ENCODE results near the gene SLC6A6.
A peak's percentile ranks its signal among the peaks of the same experiment; 100 is the strongest.

SLC6A6 gene

DNA sequence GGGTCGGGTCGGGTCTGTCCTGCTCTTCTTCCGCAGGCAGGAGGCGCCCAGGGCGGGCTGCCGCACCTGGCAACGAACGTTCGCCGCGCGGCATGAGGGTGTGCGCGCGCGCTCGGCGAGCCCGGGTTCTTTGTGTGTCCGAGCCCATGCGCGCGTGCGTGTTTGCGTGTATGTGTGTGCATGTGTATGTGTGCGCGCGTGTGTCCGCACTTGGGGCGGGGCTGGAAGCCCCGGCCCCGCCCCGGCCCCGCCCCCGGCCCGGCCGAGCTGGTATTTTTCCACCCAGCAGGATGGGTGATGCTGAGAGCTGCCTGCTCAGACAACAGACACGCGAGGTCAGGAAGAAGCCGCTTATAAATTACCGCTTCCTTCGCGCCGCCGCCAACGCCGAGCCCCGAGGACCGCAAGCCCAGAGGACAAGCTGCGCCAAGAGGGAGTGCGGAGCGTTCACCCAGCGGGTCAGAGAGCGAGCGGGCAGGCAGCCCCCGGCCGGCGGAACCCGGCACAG, at the start of gene SLC6A6:
Gene SLC6A6, plus strand, starts transcription at position 303 of the 508 bp plus-strand sequence. CDS start 41,029 bp downstream, outside the sequence.
- DNase-seq (ENCODE audit: low spot score) = peak; percentile 36

- no peak for DNase-seq (ENCODE audit: low spot score)
Observed at GRCh38 chr3:14353502-14353901, 48.9 kb upstream of the SLC6A6 start.

DNA sequence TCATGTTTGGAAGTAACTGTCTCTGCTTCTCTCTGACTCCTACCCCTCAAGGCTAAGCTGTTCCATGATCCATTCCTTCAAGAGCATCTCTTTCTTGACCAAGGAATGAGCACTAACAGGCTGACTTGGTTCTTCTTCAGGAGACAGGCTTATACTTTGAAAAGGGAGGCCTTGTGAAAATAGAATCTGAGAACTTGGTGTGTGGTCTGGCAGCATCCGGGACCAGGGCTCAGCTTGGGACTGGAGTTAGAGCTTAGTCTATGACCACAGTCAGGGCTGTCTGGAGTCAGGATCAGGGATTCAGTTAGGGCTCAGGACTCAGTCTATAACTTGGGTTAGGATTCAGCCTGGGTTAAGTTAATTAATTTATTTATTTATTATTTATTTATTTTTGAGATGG, 44.9 kb upstream of the SLC6A6 start:
- no peak for DNase-seq (ENCODE audit: low spot score)

GRCh38 chr3:14358426-14359211, 43.8 kb upstream of the SLC6A6 start:
- no peak for DNase-seq (ENCODE audit: low spot score)

DNA sequence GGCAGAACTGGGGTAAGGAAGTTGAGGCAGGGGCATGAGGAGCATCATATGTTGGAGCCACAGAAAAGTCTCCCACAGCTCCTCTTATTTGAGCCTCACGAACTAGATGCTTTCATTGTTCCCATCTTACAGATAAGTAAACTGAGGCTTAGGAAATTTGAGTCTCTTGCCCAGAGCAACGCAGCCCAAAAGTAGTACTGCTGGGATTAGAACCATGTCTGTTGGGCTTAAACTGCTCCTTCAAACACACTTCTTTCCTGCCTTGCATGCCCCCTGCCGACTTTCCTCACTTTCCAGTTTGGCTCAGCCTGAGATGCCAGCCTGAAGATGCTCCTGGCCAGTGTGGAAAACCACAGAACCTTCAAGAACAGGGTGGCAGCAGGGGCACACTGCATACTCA, 43.1 kb upstream of the SLC6A6 start:
- no peak for DNase-seq (ENCODE audit: low spot score)

- no peak for DNase-seq (ENCODE audit: low spot score)
Observed at GRCh38 chr3:14360123-14360881, 42.1 kb upstream of the SLC6A6 start.

GRCh38 chr3:14361068-14361677, 41.2 kb upstream of the SLC6A6 start:
- no peak for DNase-seq (ENCODE audit: low spot score)

- DNase-seq (ENCODE audit: low spot score) = no peak
Observed at GRCh38 chr3:14362890-14363289, 39.5 kb upstream of the SLC6A6 start.

- DNase-seq (ENCODE audit: low spot score) = no peak
Observed at GRCh38 chr3:14363379-14363778, 39.0 kb upstream of the SLC6A6 start.

DNA sequence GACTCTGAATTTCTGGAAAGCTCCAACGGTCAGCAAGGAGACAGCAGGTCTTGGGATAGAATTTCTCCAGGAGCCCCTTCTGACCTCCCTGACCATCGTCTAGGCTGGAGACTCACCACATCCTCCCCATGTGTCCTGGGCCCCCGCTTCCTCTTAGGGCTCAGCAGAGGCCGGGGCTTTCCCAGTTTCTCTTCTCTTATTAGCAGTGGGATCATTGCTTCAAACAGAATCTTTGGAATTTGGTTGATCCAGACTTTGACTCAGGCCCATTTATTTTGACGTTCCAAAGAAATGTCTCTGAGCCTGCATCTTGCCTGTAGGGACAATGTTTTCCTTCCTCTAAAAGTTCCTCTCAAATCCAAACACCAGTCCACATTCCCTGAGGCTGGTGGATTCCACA, 38.4 kb upstream of the SLC6A6 start:
- DNase-seq (ENCODE audit: low spot score) = no peak

GRCh38 chr3:14364580-14365292, 37.7 kb upstream of the SLC6A6 start:
- DNase-seq (ENCODE audit: low spot score) = no peak

DNA sequence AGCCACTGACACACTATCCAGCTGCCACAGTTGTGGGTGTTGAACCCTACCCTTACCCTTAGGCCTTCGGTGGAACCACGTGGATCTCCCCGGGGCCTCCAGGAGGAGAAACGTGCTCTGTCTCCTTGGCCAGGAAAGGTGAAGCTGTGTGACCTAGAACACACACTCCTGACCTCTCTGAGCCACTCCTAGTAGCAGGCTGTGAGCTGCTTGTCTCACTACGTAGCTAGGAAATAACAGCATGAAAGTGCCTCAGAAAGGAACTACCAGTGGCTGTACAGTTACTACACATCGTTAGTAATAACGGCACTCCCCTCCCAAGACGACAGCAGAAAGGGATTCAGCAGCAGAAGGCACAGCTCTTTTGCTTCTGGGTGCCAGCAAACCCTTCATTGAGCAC, 36.2 kb upstream of the SLC6A6 start:
- DNase-seq (ENCODE audit: low spot score) = no peak

DNA sequence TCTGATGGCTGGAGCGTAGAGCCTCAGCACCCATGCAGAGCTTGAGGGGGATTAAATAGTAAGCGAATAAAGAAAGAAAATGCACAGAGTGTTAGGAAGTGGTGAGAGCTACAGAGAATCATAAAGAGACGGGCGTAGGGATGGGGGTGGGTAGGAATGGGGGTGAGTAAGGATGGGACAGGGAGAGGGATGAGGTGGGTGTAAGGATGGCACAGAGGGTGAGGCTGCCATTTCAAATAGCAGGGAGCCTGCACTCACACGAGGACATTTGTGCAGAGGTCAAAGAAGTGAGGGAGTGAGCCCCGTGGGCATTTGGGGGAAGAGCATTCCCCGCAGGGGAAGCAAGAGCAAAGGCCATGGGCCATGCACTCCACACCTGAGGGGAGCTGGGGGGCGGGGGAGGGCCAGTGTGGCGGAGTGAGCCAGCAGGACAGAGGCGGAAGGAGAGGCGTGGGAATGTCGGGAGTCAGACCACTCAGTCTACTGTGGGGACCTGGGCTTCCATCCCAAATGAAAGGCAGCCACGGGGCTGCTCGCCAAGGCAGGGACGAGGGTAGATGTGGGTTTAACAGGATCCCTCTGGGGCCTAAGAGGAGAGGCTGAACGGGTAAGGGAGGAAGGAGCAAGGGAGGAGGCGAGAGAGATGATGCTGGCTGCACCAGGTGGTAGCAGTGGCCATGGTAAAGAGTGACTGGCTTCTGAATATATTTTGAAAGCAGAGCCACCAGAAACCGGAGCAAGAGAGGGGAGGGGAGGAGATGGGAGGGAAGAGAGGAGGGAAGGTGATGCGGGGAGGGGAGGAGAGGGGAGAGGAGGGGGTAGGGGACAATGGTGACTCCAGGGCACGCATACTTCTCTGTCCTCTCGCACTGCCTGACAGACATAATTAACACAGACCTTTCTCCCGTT, 35.2 kb upstream of the SLC6A6 start:
- DNase-seq (ENCODE audit: low spot score) = no peak

DNA sequence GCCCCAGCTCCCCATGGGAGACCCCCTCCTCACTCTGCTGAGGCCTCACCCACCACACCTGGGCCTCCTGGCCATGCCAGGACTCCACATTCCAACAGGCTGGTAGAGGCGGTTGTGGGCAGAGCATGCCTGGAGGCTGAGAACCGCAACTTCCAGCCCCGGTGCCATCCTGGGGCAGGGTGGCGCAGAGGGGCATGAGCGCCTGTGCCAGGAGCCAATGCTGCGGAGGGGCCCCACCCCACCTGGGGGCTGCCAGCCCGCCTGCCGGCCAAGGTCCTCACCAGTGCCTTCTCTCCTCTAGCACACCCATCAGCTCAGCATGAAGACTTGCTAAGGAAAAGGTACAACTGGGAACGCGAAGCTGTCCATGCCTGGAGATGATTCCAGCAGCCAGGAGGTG, 34.3 kb upstream of the SLC6A6 start:
- no peak for DNase-seq (ENCODE audit: low spot score)

DNA sequence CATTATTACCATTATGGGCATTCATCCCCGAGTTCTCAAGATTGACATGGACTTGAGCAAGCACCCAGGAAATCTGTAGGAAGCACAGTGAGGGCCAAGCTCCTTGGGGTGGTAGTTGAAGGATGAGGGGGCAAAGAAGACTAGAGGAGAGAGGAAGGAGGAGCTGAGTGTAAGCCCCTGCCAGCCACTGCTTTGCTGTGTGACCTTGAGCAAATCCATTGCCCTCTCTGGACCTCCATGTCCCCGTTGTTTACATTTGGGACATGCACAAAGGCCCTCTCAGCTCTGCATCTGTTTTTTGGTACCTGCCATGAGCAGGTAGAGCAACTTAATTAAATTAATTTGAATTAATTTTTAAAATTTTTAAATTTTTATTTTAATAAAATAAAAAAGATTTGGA, 33.5 kb upstream of the SLC6A6 start:
- DNase-seq (ENCODE audit: low spot score) = no peak

- no peak for DNase-seq (ENCODE audit: low spot score)
Observed at GRCh38 chr3:14369675-14370669, 32.4 kb upstream of the SLC6A6 start.

DNA sequence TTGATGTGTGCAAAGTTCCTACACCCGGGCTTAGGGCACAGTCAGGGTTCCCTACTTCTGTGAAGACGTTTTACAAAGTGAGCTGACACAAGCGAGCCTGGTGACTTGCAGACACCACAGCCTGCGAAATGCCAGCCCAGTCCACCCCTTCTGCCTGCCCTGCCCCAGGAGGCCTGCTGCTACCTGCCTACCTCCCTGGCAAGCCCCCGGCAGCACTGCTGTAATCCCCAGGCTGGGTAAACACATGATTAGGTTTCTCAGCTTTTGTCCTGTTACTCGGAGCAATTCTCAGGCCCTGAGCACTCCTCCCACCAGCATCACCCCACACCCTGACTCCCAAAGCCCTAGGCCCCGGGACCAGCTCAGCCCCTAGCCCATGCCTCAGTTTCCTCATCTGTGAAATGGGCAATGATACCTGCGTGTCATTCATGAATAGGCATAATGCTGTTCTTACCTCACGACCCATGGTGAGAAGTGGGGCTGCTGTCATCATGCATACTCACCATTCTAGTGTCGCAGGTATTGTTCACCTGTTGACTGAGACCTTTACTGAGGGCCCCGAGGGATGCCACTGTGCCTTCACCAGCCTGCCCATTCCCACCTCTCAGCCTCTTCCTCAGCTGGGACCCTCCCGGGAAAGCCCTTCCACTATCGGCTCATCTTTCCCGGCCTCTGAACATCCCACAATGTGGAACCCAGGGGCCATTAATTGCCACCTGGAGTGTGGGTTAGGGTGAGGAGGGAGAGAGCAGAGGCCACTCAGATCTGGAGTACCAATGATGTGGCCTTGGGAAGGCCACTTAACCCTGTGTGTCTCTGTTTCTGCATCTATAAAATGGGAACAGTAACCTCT, 31.5 kb upstream of the SLC6A6 start:
- DNase-seq (ENCODE audit: low spot score) = no peak

DNA sequence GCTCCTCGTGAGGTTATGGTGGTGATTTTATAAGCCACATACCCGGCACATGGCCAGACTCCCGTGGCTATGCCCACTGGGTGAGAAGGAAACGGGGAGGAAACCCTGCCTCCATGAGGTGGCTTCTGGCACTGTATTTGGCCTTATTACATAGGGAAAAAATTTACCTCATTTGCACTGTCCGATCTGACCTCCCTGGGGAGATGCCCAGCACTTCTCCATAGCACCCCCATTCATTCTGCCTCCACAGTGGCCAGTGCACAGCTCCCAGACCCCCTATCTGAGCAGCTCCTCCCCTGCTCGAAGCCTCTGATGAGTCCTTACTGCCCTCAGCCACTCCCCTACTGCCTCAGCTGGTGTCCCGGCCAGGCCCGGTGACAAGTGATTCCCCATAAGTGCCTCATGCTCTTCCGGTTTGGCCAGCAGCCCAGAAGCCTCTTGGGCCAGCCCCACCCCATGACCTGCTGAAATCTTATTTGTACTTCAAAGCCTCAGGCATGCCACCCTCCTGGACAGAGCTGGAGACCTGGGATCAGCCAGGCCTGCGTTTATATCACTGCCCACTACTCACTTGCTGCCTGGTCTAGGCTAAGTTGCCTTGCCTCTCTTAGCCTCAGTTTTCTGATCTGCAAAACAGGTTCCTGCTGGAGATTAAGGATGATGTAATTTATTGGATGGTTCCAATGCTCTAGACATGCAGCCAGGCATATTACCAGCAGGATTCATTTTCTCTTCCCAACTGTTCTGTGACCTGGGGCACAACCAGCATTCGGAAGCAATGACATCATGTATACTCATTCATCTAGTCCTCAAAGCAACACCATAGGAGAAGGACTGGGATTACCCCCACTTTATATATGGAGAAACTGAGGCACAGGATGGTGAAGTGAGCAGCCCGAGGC, 30.6 kb upstream of the SLC6A6 start:
- peak; percentile 83 for DNase-seq (ENCODE audit: low spot score)
